ENCODE data around the gene BEND7. TPM values are rescaled to one million over a fixed set of nuclear protein-coding genes. Genes with fewer than 3 reads are reported as not detected.

The BEND7 gene
- polyA plus RNA-seq, 1 experiment = 2.1 TPM

DNA sequence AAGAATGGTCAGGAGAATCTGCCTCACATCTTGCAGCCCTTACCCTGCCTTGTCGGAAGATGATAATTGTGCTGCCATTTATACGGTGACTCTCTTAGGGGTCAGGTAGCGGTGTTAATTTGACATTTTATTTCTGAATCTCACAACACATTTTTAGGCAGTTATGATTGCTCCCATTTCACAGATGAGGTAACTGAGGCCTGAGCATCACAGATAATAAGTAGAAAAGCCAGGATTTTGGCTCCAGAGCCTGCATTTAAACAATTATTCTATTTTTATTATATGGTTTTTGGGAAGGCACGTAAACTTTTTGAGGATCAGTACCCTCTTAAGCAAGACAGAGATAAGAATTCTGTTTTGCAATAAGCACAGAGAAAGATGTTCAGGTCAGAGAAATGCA, 103.4 kb downstream of the BEND7 start:
- no peaks in the 10 kb centered on the region for H3K9me3 ChIP-seq (ENCODE audit: control insufficient read depth, insufficient read depth, low read length)
- no peak for DNase-seq (ENCODE audit: low read depth, low spot score)
- ChIA-PET POLR2A (no interaction called here), CTCF (interaction anchor here (1.1 kb wide), 1 partner anchor 16 kb away, joined by 3 read pairs; no protein-coding TSS in a partner anchor)
- H3K27ac ChIP-seq (ENCODE audit: low read depth, low read length) = no peak overlapping the region
- no peak overlapping the region for H3K4me3 ChIP-seq (ENCODE audit: low read depth, low read length)
- no peak for TF ChIP-seq CTCF (IDR thresholded peaks at IDR 0.05; ENCODE audit: low read depth, low read length)
- H3K27me3 ChIP-seq (ENCODE audit: control insufficient read depth, insufficient read depth, low read length) = peaks cover 20% of the 10 kb centered on the region

GRCh38 chr10:13422800-13423199, 106.0 kb downstream of the BEND7 start:
- Histone ChIP-seq H3K27ac (ENCODE audit: low read depth, low read length) (no peak overlapping the region), H3K27me3 (ENCODE audit: control insufficient read depth, insufficient read depth, low read length) (peaks cover 20% of the 10 kb centered on the region), H3K4me3 (ENCODE audit: low read depth, low read length) (no peak overlapping the region), H3K9me3 (ENCODE audit: control insufficient read depth, insufficient read depth, low read length) (no peaks in the 10 kb centered on the region)
- no peak for DNase-seq (ENCODE audit: low read depth, low spot score)
- no peak for TF ChIP-seq CTCF (IDR thresholded peaks at IDR 0.05; ENCODE audit: low read depth, low read length)
- ChIA-PET POLR2A (no interaction called here), CTCF (no interaction called here)

- no peak overlapping the region for H3K4me3 ChIP-seq (ENCODE audit: low read depth, low read length)
- ChIA-PET CTCF (no interaction called here), POLR2A (no interaction called here)
- H3K27me3 ChIP-seq (ENCODE audit: control insufficient read depth, insufficient read depth, low read length) = peaks cover 18% of the 10 kb centered on the region
- no peak for DNase-seq (ENCODE audit: low read depth, low spot score)
- no peak for TF ChIP-seq CTCF (IDR thresholded peaks at IDR 0.05; ENCODE audit: low read depth, low read length)
- H3K9me3 ChIP-seq (ENCODE audit: control insufficient read depth, insufficient read depth, low read length) = no peaks in the 10 kb centered on the region
- H3K27ac ChIP-seq (ENCODE audit: low read depth, low read length) = no peak overlapping the region
These were observed 107.4 kb downstream of the BEND7 start for GRCh38 chr10:13421382-13421917.

DNA sequence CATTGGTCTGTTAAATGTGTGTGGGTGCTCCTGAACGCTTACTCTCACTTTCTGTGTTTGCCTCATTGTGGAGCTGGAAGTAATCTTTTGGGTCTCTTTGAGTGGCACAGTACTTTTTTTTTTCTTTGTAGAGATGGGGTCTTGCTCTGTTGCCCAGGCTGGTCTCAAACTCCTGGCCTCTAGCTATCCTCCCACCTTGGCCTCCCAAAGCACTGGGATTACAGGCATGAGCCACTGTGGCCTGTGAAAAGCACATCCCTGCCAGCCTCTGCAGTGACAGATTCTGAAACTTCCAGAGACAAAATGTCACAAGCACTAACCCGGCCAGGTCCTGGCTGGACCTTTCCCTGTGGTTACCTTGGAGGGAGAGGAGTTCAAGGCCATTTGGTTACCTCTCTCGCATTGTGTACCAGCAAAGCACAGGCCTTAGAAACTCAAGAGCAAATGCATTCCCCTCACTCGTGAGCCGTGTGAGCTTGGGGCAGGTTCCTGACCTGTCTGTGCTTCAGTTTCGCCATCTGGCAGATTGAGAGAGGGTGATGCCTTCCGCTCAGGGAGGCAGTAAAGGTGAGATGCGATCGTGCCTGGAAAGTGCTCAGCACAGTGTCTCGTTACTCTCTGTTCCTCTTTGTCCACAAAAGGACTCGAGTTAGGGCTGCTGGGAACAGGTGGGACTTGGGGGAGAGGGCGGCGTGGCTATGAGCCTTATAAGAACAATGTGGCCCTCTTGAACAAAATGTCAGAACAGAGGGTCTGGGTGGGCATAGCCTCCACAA, 108.1 kb downstream of the BEND7 start:
- no peak overlapping the region for H3K4me3 ChIP-seq (ENCODE audit: low read depth, low read length)
- H3K27me3 ChIP-seq (ENCODE audit: control insufficient read depth, insufficient read depth, low read length) = peaks cover 16% of the 10 kb centered on the region
- ChIA-PET POLR2A (no interaction called here), CTCF (interaction anchor here (0.6 to 1.0 kb wide), 2 partner anchors 19 to 46 kb away, joined by 3 to 6 read pairs; no protein-coding TSS in a partner anchor)
- H3K9me3 ChIP-seq (ENCODE audit: control insufficient read depth, insufficient read depth, low read length) = no peaks in the 10 kb centered on the region
- DNase-seq (ENCODE audit: low read depth, low spot score) = no peak
- H3K27ac ChIP-seq (ENCODE audit: low read depth, low read length) = no peak overlapping the region
- no peak for TF ChIP-seq CTCF (IDR thresholded peaks at IDR 0.05; ENCODE audit: low read depth, low read length)

DNA sequence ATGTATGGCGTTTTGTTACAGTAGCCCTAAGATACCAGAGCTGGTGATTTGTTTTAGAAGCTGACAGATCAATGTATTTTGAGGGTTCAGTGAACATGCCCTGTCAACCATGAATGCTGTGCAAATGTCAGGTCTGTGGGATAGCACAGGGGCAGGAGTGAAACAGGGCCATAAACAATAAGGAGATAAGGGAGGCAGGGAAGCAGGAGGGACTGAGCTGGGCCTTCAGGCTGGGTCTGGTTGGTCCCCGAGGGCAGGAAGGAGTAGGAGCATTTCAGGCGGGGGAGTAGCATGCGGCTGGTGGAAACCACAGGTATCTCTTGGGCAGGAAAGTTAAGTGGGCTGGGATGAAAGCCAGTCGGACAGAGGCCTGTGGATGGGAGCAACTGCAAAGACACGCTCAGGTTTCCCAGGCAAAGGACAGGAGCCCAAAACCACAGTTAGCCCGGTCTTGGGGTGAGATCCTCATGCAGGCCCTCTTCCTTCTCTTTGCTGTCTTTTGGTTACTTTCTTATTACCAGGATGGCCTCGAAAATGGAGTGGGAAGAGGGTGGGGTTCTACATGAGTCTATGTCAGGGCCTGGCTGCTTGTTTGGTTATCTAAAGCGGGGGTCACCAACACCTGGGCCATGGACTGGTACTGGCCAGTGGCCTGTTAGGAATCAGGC, 111.2 kb downstream of the BEND7 start:
- CTCF ChIA-PET = interaction anchor here (1.2 kb wide), 1 partner anchor 45 kb away, joined by 3 read pairs; no protein-coding TSS in a partner anchor
- POLR2A ChIA-PET = no interaction called here
- Histone ChIP-seq H3K9me3 (ENCODE audit: control insufficient read depth, insufficient read depth, low read length) (no peaks in the 10 kb centered on the region), H3K27ac (ENCODE audit: low read depth, low read length) (no peak overlapping the region), H3K27me3 (ENCODE audit: control insufficient read depth, insufficient read depth, low read length) (peaks cover 13% of the 10 kb centered on the region), H3K4me3 (ENCODE audit: low read depth, low read length) (no peak overlapping the region)
- no peak for DNase-seq (ENCODE audit: low read depth, low spot score)
- TF ChIP-seq CTCF (IDR thresholded peaks at IDR 0.05; ENCODE audit: low read depth, low read length) = no peak
